ENCODE data around the gene ZNF497. TPM values are rescaled to one million over a fixed set of nuclear protein-coding genes. Genes with fewer than 3 reads are reported as not detected.

The ZNF497 gene
- total RNA-seq, 1 experiment from 2014 or later = 2.4 TPM

DNA sequence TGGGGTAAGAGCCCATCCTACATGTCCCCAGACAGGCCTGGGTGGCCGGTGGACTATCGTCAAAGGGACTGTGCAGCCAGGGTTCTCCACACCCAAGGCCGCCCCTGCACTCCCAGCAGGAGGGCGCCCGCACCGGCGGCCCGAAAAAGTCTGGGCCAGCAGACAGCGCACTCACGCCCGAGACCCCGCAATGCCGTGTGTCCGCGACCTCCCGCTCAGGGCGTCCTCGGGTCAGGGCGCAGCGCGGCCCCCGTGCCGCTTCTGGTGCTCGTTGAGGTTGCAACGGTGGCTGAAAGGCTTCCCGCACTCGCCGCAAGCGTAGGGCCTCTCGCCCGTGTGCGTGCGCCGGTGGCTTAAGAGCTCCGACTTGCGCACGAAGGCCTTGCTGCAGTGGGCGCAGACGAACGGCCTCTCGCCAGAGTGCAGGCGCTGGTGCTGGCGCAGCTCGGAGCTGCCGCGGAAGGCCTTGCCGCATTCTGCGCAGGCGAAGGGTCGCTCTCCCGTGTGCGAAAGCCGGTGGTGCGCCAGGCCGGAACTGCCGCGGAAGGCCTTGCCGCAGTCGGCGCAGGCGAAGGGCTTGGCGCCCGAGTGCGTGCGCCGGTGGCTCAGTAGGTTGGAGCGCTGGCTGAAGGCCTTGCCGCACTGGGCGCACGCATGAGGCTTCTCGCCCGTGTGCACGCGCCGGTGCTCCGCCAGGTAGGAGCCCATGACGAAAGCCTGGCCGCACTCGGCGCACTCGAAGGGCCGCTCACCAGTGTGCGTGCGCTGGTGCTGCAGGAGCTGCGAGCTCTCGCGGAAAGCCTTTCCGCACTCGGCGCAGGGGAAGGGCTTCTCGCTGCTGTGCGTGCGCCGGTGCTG, 6.4 kb downstream of the ZNF497 start:
- Mint-ChIP-seq H3K27ac (no peak overlapping the region), H3K4me3 (no peak overlapping the region), H3K9me3 (no peaks in the 10 kb centered on the region), H3K36me3 (ENCODE audit: insufficient read depth in 1 of 3, low read depth in 3 of 3) (peaks cover 0 to 2% (median 0%) of the 10 kb centered on the region in 3 experiments; a peak in 2 of 7 replicates), H3K4me1 (peaks cover 0 to 5% of the 10 kb centered on the region in 2 experiments; a peak in 2 of 4 replicates), H3K27me3 (ENCODE audit: low read depth) (no peaks in the 10 kb centered on the region)
- no CpG with 5 or more reads among the region's 94 CpGs for WGBS (ENCODE audit: extremely low coverage, insufficient read length, low lambda C conversion rate)
- Histone ChIP-seq H3K14ac (ENCODE audit: insufficient read depth, low read length) (no peak overlapping the region), H3K27me3 (ENCODE audit: insufficient read depth, low read length) (no peaks in the 10 kb centered on the region), H2AFZ (ENCODE audit: low read length) (no peak overlapping the region), H3K23ac (ENCODE audit: insufficient read length, low read depth, low read length) (no peak overlapping the region), H4K5ac (ENCODE audit: insufficient read length, low read depth, low read length) (no peak overlapping the region), H2BK5ac (ENCODE audit: insufficient read length, low read length) (no peak overlapping the region), H2AK5ac (ENCODE audit: insufficient read length, low read length) (no peak overlapping the region), H3K79me1 (ENCODE audit: insufficient read depth, low read depth, low read length, poor library complexity, severe bottlenecking) (no peaks in the 10 kb centered on the region), H3K4me1 (ENCODE audit: insufficient read depth, low read length) (no peaks in the 10 kb centered on the region), H4K8ac (replicated peaks; ENCODE audit: insufficient read length, low read depth, low read length) (no peak overlapping the region), H2BK12ac (ENCODE audit: insufficient read length, low read depth, low read length) (no peak overlapping the region), H3K4me2 (ENCODE audit: insufficient read depth, insufficient read length, low read length) (no peak overlapping the region), H2BK15ac (ENCODE audit: low read depth, low read length) (no peak overlapping the region), H3K56ac (ENCODE audit: insufficient read length, low read depth, low read length) (no peak overlapping the region), H2BK20ac (ENCODE audit: low read depth, low read length, poor library complexity, severe bottlenecking) (no peak overlapping the region), H3K18ac (ENCODE audit: insufficient read length, low read depth, low read length) (no peak overlapping the region), H2BK120ac (ENCODE audit: low read depth, low read length, poor library complexity, severe bottlenecking) (no peak overlapping the region), H3K9ac (ENCODE audit: extremely low read depth, insufficient read length, low read length) (no peak overlapping the region), H3T11ph (ENCODE audit: low read length) (no peak overlapping the region), H3K27ac (ENCODE audit: insufficient read length, low read depth, low read length) (no peak overlapping the region), H3K9me3 (ENCODE audit: control insufficient read depth, low read depth, low read length) (no peaks in the 10 kb centered on the region), H3K23me2 (ENCODE audit: insufficient read length, low read depth, low read length, poor library complexity, severe bottlenecking) (peaks cover 2% of the 10 kb centered on the region), H4K91ac (ENCODE audit: insufficient read length, low read depth, low read length) (no peak overlapping the region), H3K4ac (ENCODE audit: low read depth, low read length) (no peak overlapping the region), H3K79me2 (ENCODE audit: insufficient read depth, low read length) (no peaks in the 10 kb centered on the region), H4K20me1 (ENCODE audit: control insufficient read depth, insufficient read depth, insufficient read length) (no peaks in the 10 kb centered on the region)
- no peak for DNase-seq
- TF ChIP-seq, protein P1, sequence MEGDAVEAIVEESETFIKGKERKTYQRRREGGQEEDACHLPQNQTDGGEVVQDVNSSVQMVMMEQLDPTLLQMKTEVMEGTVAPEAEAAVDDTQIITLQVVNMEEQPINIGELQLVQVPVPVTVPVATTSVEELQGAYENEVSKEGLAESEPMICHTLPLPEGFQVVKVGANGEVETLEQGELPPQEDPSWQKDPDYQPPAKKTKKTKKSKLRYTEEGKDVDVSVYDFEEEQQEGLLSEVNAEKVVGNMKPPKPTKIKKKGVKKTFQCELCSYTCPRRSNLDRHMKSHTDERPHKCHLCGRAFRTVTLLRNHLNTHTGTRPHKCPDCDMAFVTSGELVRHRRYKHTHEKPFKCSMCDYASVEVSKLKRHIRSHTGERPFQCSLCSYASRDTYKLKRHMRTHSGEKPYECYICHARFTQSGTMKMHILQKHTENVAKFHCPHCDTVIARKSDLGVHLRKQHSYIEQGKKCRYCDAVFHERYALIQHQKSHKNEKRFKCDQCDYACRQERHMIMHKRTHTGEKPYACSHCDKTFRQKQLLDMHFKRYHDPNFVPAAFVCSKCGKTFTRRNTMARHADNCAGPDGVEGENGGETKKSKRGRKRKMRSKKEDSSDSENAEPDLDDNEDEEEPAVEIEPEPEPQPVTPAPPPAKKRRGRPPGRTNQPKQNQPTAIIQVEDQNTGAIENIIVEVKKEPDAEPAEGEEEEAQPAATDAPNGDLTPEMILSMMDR (conservative IDR thresholded peaks at IDR 0.05) = no peak
